NCI-H146 (cell line): ENCODE data around the gene ACCS.

Source experiments
- DNase-seq: peaks from one replicate; lab custom pipeline; 2025; lab: John Stamatoyannopoulos, UW

The ACCS gene

DNA sequence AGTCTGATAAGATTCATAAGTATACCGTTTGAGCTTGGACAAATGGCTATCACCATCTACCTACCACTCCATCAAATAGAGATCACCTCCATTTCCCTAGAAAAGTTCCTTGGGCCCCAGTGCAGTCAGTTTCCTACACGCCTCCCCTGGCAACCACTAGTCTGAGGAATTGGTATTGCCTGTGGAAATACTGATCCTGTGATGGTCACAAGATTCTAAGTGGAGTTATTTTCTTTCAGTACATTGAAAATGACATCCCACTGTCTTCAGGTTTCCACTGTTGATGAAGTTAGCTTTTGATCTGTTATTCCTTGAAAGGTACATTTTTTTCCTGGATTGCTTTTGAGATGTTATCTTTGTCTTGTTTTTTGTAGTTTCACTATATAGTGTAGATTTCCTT is 22.9 kb upstream of the ACCS start:
- DNase-seq: no peak

DNA sequence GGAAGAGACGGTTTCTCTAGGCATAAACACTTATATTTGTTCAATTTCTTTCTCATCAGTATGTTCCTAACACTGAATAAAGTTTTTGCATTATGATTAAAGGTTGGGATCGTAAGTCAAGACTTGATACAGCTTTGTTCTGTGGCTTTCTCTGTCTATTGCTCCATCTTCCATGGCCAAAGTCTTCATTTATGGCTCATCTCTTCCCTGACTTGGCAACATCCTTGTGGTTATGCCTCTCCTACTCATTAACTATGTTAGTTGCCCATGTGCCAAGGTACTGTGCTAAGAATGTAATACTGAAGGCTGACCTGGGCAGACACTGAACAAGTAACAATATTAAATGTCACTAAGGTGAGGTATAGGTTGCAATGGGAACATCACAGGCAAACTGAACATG is 19.9 kb upstream of the ACCS start:
- no peak for DNase-seq

DNA sequence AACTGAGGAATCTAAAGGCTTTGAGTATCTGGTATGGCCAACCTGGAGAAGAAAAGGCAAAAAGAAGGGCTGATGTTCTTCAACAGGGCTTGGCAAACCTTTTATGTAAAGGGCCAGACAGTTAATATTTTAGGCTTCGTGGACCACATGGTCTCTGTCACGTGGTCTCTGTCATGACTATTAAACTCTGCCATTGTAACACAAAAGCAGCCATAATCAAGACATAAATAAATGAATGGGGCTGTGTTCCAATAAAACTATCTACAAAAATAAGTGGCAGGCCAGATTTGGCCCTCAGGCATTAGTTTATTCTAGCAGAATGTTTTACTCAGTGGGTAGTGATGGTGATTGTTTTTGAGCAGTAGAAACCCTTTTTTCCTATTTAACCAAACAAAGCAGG is 18.8 kb upstream of the ACCS start:
- no peak for DNase-seq

DNA sequence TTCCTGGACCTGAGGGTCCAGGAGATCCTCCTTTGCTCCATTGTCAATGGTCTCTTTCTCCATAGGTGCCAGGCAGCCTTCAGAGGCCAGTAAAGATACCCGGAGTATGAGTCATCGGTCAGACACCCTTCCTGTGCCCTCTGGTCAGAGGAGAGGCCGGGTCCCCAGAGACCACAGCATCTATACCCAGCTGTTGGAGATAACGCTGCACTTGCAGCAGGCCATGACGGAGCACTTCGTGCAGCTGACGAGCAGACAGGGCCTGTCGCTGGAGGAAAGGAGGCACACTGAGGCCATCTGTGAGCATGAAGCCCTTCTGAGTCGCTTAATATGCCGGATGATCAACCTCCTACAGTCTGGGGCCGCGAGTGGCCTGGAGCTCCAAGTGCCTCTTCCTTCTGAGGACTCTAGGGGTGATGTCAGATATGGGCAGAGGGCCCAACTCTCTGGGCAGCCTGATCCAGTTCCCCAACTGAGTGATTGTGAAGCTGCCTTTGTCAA is 18.1 kb upstream of the ACCS start, which contains the start of gene ACCSL:
Gene ACCSL (plus strand): TSS at position 51 of the 501 bp plus-strand sequence. CDS start 56 bp downstream, at position 107.
- DNase-seq: no peak

DNA sequence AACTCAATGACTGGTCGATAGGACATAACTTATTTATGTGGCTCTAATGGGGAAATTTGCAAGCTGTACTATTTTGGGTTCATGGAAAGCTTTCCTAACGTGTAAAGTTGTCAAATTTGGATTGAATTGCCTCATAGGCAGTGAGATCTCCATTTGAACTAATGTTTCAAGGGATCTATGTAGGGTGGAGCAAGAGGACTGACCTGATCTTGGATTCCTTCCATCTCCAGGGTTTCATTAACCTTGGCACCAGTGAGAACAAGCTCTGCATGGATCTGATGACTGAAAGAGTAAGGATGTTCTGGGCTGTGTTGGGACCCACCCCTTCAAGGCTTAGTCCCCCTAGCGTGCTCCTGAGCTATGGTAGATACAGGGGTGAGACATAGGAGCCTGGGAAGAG is 16.2 kb upstream of the ACCS start:
- no peak for DNase-seq

DNA sequence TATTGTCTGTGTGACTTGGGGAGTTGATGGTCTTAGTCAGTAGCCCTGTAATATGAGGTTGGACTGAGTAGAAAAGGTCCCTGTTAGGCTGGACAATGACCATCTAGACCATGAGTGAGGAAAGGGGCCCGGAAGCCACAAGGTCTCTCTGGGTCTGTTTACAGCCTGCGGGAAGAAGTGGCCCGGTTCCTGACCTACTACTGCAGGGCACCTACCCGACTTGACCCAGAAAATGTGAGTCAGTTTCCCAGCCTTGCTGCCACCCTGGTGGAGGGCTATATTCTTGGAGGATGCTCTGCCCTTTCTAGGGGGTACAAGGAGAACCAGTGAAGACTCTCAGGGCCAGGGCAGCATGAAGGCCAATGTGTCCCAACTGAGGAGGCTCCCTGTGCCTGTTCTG is 14.9 kb upstream of the ACCS start:
- no peak for DNase-seq

DNA sequence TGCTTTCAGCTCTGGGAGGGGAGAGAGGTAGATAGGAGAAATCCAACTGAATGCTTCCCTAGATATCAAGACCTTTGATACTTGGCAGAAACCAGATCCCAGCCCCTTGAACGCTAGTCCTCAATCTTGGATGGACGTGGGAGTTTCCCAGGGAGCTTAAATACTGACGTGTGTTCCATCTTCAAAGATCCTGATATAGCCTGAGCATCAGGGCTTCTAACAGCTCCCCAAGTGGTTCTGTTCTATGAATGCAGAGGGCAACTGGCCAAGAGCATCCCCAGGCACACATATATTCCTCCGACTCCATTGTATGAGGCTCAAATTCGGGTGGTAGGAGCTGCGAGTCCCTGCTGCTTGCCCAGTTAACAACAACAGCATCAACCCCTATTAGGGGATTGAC is 8.7 kb upstream of the ACCS start:
- no peak for DNase-seq

DNA sequence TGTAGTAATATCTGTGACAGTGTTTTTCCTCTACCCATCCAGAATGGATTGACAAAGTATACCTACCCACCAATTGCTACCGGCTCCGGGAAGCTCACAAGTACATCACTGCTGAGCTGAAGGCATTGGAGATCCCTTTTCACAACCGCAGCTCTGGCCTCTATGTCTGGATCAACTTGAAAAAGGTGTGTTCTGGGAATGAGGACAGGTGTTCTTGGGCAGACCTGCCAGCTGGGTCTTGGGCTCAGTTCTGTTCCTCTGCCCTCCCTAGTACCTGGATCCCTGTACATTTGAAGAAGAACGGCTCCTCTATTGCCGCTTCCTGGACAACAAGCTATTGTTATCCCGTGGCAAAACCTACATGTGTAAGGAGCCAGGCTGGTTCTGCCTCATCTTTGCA is 7.8 kb upstream of the ACCS start:
- no peak for DNase-seq

DNA sequence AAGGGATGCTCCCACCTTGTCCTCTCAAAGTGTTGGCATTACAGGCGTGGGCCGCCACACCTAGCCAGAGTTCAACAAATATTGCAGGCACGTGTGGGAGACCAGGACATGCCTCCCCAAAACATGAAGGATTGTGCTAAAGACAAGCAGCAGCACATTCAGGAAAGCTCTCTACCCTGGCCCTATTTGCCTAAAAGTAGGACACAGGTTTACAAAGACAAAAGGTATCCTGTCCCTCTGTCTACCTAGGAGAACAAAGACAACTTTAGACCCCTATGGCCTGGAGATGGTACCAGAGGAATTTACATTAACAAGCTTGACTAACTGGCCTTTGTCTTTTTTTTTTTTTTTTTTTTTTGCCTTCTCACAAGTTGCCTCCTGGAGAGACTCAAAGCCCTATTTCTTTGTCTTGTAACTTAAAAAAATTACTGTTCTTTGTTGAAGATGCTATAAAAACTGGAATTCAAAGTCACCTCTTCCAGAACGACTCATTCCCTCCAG is 859 bp upstream of the ACCS start:
- DNase-seq: no peak

DNA sequence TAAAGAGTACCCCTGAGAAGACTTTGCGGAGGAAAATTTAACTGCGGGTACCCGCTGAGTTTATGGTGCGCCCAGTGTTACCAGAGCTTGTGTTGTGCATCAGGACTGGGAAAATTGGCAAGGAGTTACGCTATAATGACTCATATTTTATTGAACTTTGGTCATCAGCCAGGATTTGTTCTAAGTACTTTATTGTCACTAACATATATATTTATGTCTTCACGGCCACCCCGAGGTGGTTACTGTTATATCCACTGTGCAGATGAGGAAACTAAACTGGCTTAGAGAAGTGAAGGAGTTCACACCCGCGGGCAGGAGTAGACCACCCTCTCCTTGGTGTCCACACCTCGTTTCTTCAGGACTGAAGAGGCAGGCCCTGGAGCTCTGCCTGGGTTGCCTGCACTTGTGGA is 667 bp downstream of the ACCS start:
- DNase-seq: no peak

DNA sequence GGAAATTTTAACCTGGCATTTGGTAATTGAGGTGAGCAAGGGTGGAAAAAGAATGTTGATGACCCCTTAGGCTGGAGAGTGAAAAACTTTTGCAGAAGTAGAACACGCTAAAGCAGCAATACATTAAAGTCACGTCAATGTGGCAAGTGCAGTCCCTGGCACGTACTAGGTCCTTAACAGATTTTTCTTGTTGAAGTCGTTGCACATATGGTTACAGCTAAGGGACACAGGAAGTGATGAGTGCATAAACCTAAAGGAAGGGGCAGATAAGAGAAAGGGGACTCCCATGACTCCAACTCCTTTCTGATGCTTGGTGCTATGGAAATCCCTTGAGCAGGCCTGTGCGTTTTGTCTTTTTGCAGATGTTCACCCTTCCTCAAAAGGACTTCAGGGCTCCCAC is 1.2 kb downstream of the ACCS start:
- DNase-seq: no peak

DNA sequence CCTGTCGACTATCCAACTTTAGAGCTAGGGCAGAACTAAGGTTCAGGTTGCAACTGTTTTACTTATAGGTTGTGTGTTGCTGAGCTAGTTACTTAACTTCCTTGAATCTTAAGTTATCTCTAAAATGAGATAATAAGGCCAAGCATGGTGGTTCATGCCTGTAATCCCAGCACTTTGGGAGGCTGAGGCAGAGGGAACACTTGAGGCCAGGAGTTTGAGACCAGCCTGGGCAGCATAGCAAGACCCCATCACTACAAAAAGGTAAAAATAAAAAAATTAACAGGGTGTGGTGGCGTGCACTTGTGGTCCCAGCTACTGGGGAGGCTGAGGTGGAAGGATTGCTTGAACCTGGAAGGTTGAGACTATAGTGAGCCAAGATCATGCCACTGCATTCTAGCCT is 2.1 kb downstream of the ACCS start:
- DNase-seq: no peak

DNA sequence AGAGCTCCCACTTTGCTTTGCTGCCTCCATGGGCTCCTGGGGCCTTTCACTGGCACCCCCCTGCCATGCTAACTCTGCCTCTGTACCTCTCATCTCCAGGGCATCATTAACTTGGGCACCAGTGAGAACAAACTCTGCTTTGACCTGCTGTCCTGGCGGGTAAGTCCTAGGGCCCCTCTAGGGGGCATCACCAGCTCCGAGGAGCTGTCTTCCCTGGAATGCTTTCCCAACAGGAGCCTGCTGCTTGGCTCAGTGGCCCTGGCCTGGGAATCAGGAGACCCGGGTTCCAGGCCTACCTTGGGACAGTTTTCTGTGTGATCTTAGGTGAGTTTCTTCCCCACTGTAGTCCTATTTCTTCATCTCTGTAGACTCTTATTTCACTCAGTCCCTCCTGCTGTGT is 5.1 kb downstream of the ACCS start:
- no peak for DNase-seq

DNA sequence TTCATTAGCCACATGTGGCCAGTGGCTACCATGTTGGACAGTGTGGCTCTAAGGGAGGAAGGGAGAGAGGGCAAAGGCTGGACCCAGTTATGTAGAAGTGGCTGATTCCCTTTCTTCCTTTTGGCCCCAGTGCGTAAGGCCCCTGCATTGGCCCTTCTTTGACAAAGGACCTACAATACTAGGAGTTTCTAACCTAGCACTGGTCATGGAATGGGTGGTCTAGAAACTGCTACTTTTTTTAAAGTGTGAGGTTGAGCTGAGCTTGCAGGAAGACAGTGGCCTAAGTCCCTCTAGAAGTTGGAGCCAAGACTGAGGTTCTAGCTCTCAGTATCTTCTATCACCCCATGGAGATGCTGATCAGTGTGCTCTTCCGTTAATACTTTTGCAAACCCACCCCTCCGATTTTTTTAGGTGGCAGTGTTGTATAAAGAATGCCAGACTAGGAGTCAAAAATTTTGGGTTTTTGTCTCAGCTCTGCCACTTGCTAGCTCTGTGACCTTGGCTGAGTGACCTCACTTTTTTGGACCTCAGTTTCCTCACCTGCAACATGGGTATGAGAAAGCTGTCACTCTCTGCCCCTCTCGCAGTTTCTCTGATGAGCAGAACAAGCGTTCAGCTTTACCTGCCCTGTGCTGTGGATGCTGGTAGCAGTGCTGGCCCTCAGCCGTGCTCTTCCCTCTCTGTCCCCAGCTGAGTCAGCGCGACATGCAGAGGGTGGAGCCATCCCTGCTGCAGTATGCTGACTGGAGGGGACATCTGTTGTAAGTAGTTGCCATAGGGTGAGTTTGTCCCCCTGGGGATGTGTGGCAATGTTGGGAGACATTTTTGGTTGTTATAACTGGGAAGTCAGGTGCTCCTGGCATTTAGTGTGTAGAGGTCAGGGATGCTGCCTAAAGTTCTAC is 6.9 kb downstream of the ACCS start:
- DNase-seq: no peak

DNA sequence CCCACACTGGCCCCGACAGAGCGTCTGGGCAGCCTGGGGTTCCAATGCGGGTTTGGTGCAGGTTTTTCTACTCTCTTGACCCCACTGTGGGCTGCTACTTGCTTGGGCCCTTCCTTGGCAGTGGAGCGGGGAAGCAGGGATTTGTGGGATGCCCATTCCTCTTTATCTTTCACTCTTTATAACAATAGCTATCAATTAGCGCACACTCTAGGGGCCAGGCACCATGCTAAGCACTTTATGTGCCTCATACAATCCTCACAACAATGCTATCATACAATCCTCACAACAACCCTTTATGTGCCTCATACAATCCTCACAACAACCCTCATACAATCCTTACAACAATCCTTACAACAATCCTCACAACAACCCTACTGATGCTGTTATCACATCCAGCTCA is 12.7 kb downstream of the ACCS start:
- DNase-seq: no peak

DNA sequence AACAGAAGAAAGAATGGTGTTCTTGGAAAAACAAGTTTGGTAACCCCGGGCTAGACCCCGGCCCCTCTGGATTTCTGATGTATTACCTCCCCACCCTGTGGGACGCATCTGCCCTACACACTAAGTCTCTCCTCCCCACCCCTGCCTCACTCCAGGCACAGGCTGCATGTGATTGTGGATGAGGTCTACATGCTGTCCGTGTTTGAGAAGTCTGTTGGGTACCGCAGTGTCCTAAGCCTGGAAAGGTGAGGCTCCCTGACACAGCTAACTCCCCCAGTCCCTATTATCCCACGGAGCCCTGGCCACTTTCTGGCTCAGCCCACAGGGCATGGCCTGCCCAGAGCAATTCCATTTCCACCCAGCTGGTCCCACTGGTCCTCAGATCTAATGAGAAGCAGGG is 13.3 kb downstream of the ACCS start:
- no peak for DNase-seq

DNA sequence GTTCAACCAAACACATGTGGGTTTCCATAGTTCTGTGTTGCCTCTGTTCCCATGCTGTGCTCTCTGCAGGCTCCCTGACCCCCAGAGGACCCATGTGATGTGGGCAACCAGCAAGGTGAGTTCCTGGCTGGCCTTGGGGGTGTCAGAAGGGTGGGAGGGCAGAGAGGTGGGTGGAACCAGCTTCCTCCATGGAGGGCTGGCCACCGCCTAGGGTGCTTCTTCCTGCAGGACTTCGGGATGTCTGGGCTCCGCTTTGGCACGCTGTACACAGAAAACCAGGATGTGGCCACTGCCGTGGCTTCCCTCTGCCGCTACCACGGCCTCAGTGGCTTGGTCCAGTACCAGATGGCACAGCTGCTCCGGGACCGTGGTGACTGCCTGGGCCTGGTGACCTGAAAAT is 14.9 kb downstream of the ACCS start:
- no peak for DNase-seq

DNA sequence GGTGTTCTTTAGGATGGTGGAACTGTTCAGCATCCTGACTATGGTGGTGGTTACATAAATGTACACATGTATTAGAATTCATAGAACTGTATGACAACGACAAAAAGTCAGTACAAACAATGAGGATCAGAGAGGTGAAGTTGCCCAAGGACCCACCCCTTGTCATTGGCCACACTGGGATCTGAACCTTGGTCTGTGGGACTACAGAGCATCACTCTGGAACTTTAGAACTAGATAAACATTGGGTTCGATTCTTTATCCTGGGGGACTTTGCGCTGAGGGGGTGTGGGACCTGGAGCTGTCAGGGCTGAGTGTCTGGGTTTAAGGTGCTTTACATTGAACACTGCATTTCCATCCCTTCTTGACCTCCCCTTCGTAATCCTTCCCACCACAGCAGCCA is 16.6 kb downstream of the ACCS start:
- DNase-seq: no peak

DNA sequence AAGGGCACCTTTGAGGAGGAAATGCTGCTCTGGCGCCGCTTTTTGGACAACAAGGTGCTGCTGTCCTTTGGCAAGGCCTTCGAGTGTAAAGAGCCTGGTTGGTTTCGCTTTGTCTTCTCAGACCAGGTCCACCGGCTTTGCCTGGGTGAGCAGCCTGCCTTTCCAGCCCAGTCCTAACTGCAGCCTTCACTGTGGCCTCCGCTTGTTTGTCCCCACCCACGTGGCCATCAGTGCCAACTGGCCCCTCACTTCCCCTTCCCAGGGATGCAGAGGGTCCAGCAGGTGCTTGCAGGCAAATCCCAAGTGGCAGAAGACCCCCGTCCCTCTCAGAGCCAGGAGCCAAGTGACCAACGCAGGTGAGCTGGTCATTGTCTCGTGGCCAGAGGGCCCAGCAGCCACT is 17.4 kb downstream of the ACCS start:
- no peak for DNase-seq

DNA sequence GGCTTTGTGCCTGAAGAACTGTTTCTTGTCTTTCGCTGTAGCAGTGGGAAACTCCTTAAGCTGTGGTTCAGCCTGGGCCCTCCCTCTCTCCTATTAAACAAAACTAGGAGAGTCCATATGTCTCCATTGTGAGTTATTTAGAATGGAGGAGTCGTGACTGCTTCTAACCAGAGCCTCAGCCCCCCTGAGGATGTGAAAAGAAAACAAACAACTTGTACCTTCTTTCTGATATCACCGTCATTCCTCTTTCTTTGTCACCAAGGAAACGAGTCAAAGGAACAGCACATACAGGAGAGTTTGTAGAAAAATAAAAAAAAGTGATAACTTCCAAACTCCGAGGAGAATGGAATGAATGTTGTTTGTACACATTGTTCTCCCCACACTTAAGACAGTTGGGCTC is 17.8 kb downstream of the ACCS start:
- no peak for DNase-seq

DNA sequence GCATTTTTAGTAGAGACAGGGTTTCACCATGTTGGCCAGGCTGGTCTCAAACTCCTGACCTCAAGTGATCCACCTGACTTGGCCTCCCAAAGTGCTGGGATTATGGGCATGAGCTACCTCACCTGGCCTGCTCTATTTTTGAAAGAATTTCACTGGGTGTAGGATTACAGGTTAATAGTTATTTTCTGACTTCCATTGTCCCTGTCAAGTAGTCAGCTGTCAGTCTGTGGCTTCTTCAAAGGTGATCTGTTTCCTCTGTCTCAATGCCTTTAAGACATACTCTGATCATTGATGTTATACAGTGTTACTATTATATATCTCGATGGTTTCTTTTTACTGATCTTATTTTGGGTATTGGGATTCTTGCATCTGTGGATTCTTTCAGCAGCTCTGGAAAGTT is 19.3 kb downstream of the ACCS start:
- no peak for DNase-seq

DNA sequence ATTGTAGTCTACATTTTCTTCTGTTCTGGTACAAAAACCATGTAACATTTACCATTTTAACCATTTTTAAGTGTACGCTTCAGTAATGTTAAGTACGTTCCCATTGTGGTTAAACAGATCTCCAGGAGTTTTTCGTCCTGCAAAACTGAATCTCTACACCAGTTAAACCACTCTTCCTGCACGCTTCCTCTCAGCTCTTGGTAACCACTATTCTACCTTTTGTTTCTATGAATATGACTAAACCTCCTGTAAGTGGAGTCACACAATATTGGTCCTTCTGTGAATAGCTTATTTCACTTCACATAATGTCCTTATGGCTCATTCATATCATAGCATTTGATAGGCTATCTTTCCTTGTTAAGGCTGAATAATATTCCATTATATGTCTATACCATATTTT is 22.3 kb downstream of the ACCS start:
- DNase-seq: no peak

DNA sequence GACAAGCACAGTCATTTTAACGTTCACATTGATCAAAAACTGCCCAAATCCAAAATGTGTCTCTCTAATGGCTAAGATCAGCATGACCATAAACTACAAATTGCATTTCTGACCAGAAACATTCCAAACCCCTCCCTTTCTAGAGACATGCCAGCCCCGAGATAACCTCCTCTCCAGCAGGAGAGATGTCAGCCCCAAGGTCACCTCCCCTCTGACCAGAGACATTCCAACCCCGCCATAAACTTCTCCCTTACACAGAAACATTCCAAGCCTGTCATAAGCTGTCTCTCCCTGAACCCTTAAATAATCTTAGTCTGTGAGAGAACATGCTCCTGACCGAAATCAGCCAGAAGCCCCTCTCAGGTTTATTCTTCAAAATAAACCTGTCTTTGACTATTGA is 22.8 kb downstream of the ACCS start:
- no peak for DNase-seq

DNA sequence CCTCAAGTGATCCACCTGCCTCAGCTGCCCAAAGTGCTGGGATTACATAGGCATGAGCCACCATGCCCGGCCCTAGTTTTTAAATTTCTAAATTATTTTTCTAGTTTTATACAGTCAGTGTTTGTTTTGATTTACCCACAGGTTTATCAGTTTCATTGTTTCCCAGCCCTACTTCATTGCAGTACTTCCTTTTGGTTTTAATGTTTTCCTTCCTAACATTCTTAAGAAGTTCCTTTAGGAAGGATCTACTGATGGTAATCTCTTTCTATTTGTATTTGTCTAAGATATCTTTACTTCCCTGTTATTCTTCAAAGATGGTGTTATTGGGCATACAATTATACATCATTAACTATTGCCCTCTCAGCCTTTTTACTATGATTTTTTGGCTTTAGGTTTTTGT is 24.5 kb downstream of the ACCS start:
- no peak for DNase-seq
